GM23338 (cell line): ENCODE data around the gene CLIP2.

Experiments
- CREB1 ChIP-seq: fragments of 250-450 bp; sonication (Bioruptor Pico); IDR thresholded peaks from 2 replicates; pipeline ENCODE4 v1.5.0; 2020; ENCODE audit warnings: low read depth, mild to moderate bottlenecking, moderate library complexity
- CTCF ChIP-seq, 2 experiments: fragments of 200-600 bp in 1 of 2; sonication (generic) in 1 of 2; conservative IDR thresholded peaks; 2 replicates each; pipeline versions ENCODE4 v1.5.1 to v1.6.1; 2016 to 2017; ENCODE audit warnings: antibody characterized with exemption in 2 of 2, low read depth in 2 of 2, mild to moderate bottlenecking in 2 of 2, moderate library complexity in 1 of 2
- EZH2 ChIP-seq: fragments of 200-600 bp; sonication (generic); IDR thresholded peaks from one replicate; pipeline ENCODE4 v1.8.0; 2017; ENCODE audit warnings: antibody characterized with exemption, mild to moderate bottlenecking, low read depth; ENCODE audit not compliant: unreplicated experiment
- EZH2phosphoT487 ChIP-seq: fragments of 200-600 bp; sonication (generic); IDR thresholded peaks from one replicate; pipeline ENCODE4 v1.8.1; 2018; ENCODE audit warnings: antibody characterized with exemption; ENCODE audit not compliant: unreplicated experiment

- no peak for TF ChIP-seq CREB1 (CRISPR knock-in tag)
- TF ChIP-seq CTCF (conservative IDR thresholded peaks at IDR 0.05; ENCODE audit: low read depth in 2 of 2), result no peak
- TF ChIP-seq EZH2phosphoT487, result no peak
- TF ChIP-seq EZH2, result no peak
These were observed 149.1 kb downstream of the CLIP2 start for GRCh38 chr7:74438327-74438726.
